Trophoblast cell (in vitro differentiated cells and primary cell): Measurements from ENCODE around the gene TBC1D22A.

Source experiments
- DNase-seq, 2 donors: peaks; one replicate each; pipeline ENCODE4 v3.0.0-alpha.2; 2016
- H2AFZ ChIP-seq: 2 replicates; pipeline ENCODE4 v1.6.1; 2013; ENCODE audit warnings: low read length, moderate library complexity, mild to moderate bottlenecking; ENCODE audit not compliant: insufficient read depth, poor library complexity
- H2AK5ac ChIP-seq: 2 replicates; pipeline ENCODE4 v1.6.1; 2013; ENCODE audit warnings: mild to moderate bottlenecking, low read length
- H2BK120ac ChIP-seq: 2 replicates; pipeline ENCODE4 v1.6.1; 2013; ENCODE audit warnings: low read length, mild to moderate bottlenecking, moderate library complexity; ENCODE audit not compliant: insufficient read depth, poor library complexity
- H2BK12ac ChIP-seq: 2 replicates; pipeline ENCODE4 v1.6.1; 2013; ENCODE audit warnings: mild to moderate bottlenecking, low read length, moderate library complexity
- H2BK5ac ChIP-seq: 2 replicates; pipeline ENCODE4 v1.6.1; 2013; ENCODE audit warnings: low read length, low read depth, moderate library complexity, mild to moderate bottlenecking; ENCODE audit not compliant: poor library complexity
- H3K14ac ChIP-seq: 2 replicates; pipeline ENCODE4 v1.6.1; 2013; ENCODE audit warnings: mild to moderate bottlenecking, low read length
- H3K18ac ChIP-seq: 2 replicates; pipeline ENCODE4 v1.6.1; 2013; ENCODE audit warnings: mild to moderate bottlenecking, low read length
- H3K23ac ChIP-seq: 2 replicates; pipeline ENCODE4 v1.6.1; 2013; ENCODE audit warnings: low read length
- H3K27ac ChIP-seq: 2 replicates; pipeline ENCODE4 v1.5.1; 2013; ENCODE audit warnings: low read depth, mild to moderate bottlenecking, inconsistent platforms, low read length, moderate library complexity
- H3K27me3 ChIP-seq: 2 replicates; pipeline ENCODE4 v1.6.1; 2013; ENCODE audit warnings: inconsistent platforms, mild to moderate bottlenecking, low read length, moderate library complexity; ENCODE audit not compliant: insufficient read depth
- H3K36me3 ChIP-seq, 2 experiments: 1 replicate in 1 of 2; 2 replicates in 1 of 2; pipeline ENCODE4 v1.6.1; 2013; ENCODE audit warnings: low read length in 2 of 2, mild to moderate bottlenecking in 2 of 2, moderate library complexity in 1 of 2; ENCODE audit not compliant: insufficient read depth in 2 of 2, control insufficient read depth in 1 of 2
- H3K4ac ChIP-seq: 2 replicates; pipeline ENCODE4 v1.6.1; 2013; ENCODE audit warnings: low read depth, mild to moderate bottlenecking, low read length, moderate library complexity
- H3K4me1 ChIP-seq, 2 experiments: 1 replicate in 1 of 2; 2 replicates in 1 of 2; pipeline ENCODE4 v1.6.1; 2013; ENCODE audit warnings: low read length in 2 of 2, mild to moderate bottlenecking in 2 of 2, moderate library complexity in 1 of 2; ENCODE audit not compliant: insufficient read depth in 2 of 2, control insufficient read depth in 1 of 2
- H3K4me2 ChIP-seq: 2 replicates; pipeline ENCODE4 v1.6.1; 2013; ENCODE audit warnings: inconsistent platforms, mild to moderate bottlenecking, low read length, moderate library complexity
- H3K4me3 ChIP-seq: 2 replicates; pipeline ENCODE4 v1.5.1; 2013; ENCODE audit warnings: mild to moderate bottlenecking, low read depth, low read length, inconsistent platforms
- H3K79me1 ChIP-seq: one replicate; pipeline ENCODE4 v1.6.1; 2013; ENCODE audit warnings: low read length
- H3K79me2 ChIP-seq: 2 replicates; pipeline ENCODE4 v1.6.1; 2013; ENCODE audit warnings: low read length, mild to moderate bottlenecking; ENCODE audit not compliant: control insufficient read depth, insufficient read depth, poor library complexity
- H3K9ac ChIP-seq: 2 replicates; pipeline ENCODE4 v1.6.1; 2013; ENCODE audit warnings: mild to moderate bottlenecking, low read length
- H3K9me3 ChIP-seq: 2 replicates; pipeline ENCODE4 v1.6.1; 2013; ENCODE audit warnings: low read depth, mild to moderate bottlenecking, control low read depth, inconsistent platforms, low read length; ENCODE audit not compliant: insufficient read depth
- H4K12ac ChIP-seq: 2 replicates; pipeline ENCODE4 v1.6.1; 2013; ENCODE audit warnings: low read depth, mild to moderate bottlenecking, low read length, moderate library complexity
- H4K8ac ChIP-seq: 2 replicates; pipeline ENCODE4 v1.6.1; 2013; ENCODE audit warnings: low read depth, mild to moderate bottlenecking, low read length, moderate library complexity
- H4K91ac ChIP-seq: one replicate; pipeline ENCODE4 v1.6.1; 2013; ENCODE audit warnings: low read depth, mild to moderate bottlenecking, low read length, moderate library complexity
- WGBS: extraction: QIAGEN DNeasy Blood & Tissue Kit; methylation state at CpG from one replicate; pipeline ENCODE4 v1.1.7; 2013; ENCODE audit warnings: missing lambda C conversion rate; ENCODE audit not compliant: insufficient read length, insufficient coverage; ENCODE audit errors: extremely low coverage; 5-methylcytosine and 5-hydroxymethylcytosine counted together

Gene TBC1D22A

DNA sequence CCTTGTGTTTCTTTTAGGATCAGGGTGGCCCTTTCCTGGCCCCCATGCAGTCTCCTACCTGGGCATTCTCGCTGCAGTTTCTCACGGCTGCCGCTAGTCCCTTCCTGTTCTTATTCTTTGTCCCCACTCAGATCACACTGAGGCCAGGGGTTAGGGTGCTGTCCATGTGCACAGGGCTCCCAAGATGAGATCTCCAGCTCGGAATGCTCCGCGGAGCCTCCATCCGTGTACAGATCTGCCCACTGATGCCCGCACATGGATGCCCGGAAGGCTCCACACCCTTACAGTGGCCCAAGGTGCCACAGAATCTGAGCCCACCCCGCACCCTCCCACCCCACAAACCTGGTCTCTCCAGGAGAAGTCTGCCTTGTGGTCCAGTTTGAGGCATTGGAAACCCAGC, 457.3 kb downstream of the TBC1D22A start:
- Histone ChIP-seq H3K79me1 (no peaks in the 10 kb centered on the region), H3K4me3 (no peak overlapping the region), H2AFZ (no peak overlapping the region), H2BK5ac (no peak overlapping the region), H3K23ac (no peak overlapping the region), H3K18ac (no peak overlapping the region), H3K27ac (no peak overlapping the region), H3K4me1 (no peaks in the 10 kb centered on the region), H4K91ac (no peak overlapping the region), H3K9ac (no peak overlapping the region), H3K79me2 (no peaks in the 10 kb centered on the region), H3K4me2 (no peak overlapping the region), H3K4ac (no peak overlapping the region), H3K27me3 (no peaks in the 10 kb centered on the region), H4K12ac (no peak overlapping the region), H4K8ac (no peak overlapping the region), H3K14ac (no peak overlapping the region), H3K9me3 (peaks cover 31% of the 10 kb centered on the region), H2BK12ac (no peak overlapping the region), H2AK5ac (no peak overlapping the region), H3K36me3 (no peaks in the 10 kb centered on the region), H2BK120ac (no peak overlapping the region)
- no peak for DNase-seq
- WGBS = no CpG with 5 or more reads among the region's 10 CpGs

DNA sequence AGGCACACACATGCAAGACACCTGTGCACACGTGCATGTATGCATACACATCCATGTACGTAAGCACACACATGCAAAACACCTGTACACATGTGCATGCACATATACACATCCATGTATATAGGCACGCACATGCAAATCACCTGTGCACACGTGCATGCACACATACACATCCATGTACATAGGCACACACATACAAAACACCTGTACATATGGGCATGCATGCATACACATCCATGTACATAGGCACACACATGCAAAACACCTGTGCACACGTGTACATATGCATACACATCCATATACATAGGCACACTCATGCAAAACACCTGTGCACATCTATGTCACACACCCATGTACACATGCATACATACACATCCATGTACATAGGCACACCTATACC, 458.3 kb downstream of the TBC1D22A start:
- no peak for DNase-seq
- Histone ChIP-seq H3K4ac (no peak overlapping the region), H3K9me3 (peaks cover 41% of the 10 kb centered on the region), H2AK5ac (no peak overlapping the region), H3K27me3 (no peaks in the 10 kb centered on the region), H4K12ac (no peak overlapping the region), H3K18ac (no peak overlapping the region), H4K91ac (no peak overlapping the region), H3K14ac (no peak overlapping the region), H3K4me3 (peak overlapping the region; percentile 2), H3K4me1 (no peaks in the 10 kb centered on the region), H3K79me2 (no peaks in the 10 kb centered on the region), H3K27ac (no peak overlapping the region), H2BK12ac (no peak overlapping the region), H4K8ac (no peak overlapping the region), H2BK120ac (no peak overlapping the region), H2BK5ac (no peak overlapping the region), H3K9ac (no peak overlapping the region), H3K4me2 (no peak overlapping the region), H3K36me3 (no peaks in the 10 kb centered on the region), H2AFZ (no peak overlapping the region), H3K23ac (no peak overlapping the region), H3K79me1 (no peaks in the 10 kb centered on the region)
- no CpG with 5 or more reads among the region's 5 CpGs for WGBS

GRCh38 chr22:47221840-47222615, 459.6 kb downstream of the TBC1D22A start:
- Histone ChIP-seq H3K23ac (no peak overlapping the region), H2BK12ac (no peak overlapping the region), H3K14ac (no peak overlapping the region), H3K36me3 (no peaks in the 10 kb centered on the region), H3K4ac (no peak overlapping the region), H3K79me1 (no peaks in the 10 kb centered on the region), H3K27ac (no peak overlapping the region), H4K8ac (no peak overlapping the region), H2BK5ac (no peak overlapping the region), H3K79me2 (no peaks in the 10 kb centered on the region), H4K91ac (no peak overlapping the region), H2AFZ (no peak overlapping the region), H3K4me1 (no peaks in the 10 kb centered on the region), H4K12ac (no peak overlapping the region), H3K9me3 (peaks cover 48% of the 10 kb centered on the region), H3K27me3 (no peaks in the 10 kb centered on the region), H3K4me3 (peak overlapping the region; percentile 25), H2AK5ac (no peak overlapping the region), H3K9ac (no peak overlapping the region), H3K18ac (no peak overlapping the region), H2BK120ac (no peak overlapping the region), H3K4me2 (no peak overlapping the region)
- no CpG with 5 or more reads among the region's 20 CpGs for WGBS
- no peak for DNase-seq
